ENCODE measurements around the gene SLC26A9. TPM values are rescaled to one million over a fixed set of nuclear protein-coding genes. Genes with fewer than 3 reads are reported as not detected.

SLC26A9 gene
- total RNA-seq, 2 experiments from 2014 or later, result not detected

- no peak for DNase-seq
- Mint-ChIP-seq H3K27me3 (peaks cover 17% of the 10 kb centered on the region), H3K4me1 (no peaks in the 10 kb centered on the region), H3K4me3 (no peak overlapping the region), H3K9me3 (ENCODE audit: low read depth) (no peaks in the 10 kb centered on the region), H3K27ac (no peak overlapping the region), H3K36me3 (ENCODE audit: low read depth) (no peaks in the 10 kb centered on the region)
- ChIA-PET POLR2A (no interaction called here), CTCF (interaction anchor here (1.6 kb wide), 1 partner anchor 43 kb away, joined by 5 read pairs; no protein-coding TSS in a partner anchor)
- intact Hi-C loops (cut with DNase I, micrococcal nuclease), result no loop called here
- ATAC-seq, result no peak
Observed at GRCh38 chr1:205933671-205934618, 9.3 kb downstream of the SLC26A9 start.

- no peaks in the 10 kb centered on the region for H3K9me3 Mint-ChIP-seq (ENCODE audit: low read depth)
- POLR2A ChIA-PET, result no interaction called here
- intact Hi-C loops (cut with DNase I, micrococcal nuclease), result no loop called here
- H3K27ac Mint-ChIP-seq, result no peak overlapping the region
- peaks cover 11% of the 10 kb centered on the region for H3K27me3 Mint-ChIP-seq
- CTCF ChIA-PET, result interaction anchor here (0.8 to 1.0 kb wide), 2 partner anchors 15 to 274 kb away, joined by 3 read pairs; no protein-coding TSS in a partner anchor
- no peaks in the 10 kb centered on the region for H3K36me3 Mint-ChIP-seq (ENCODE audit: low read depth)
- ATAC-seq (no peak), DNase-seq (no peak)
- no peak overlapping the region for H3K4me3 Mint-ChIP-seq
- H3K4me1 Mint-ChIP-seq, result no peaks in the 10 kb centered on the region
Observed at GRCh38 chr1:205932776-205933175, 10.5 kb downstream of the SLC26A9 start.

GRCh38 chr1:205930799-205931281, 12.4 kb downstream of the SLC26A9 start:
- Mint-ChIP-seq H3K4me3 (no peak overlapping the region), H3K9me3 (ENCODE audit: low read depth) (no peaks in the 10 kb centered on the region), H3K4me1 (no peaks in the 10 kb centered on the region), H3K27me3 (peaks cover 1% of the 10 kb centered on the region), H3K27ac (no peak overlapping the region), H3K36me3 (ENCODE audit: low read depth) (no peaks in the 10 kb centered on the region)
- DNase-seq (no peak), ATAC-seq (no peak)
- ChIA-PET CTCF (interaction anchor here (2.9 kb wide), 1 partner anchor 46 kb away, joined by 9 read pairs; no protein-coding TSS in a partner anchor), POLR2A (no interaction called here)
- intact Hi-C loops (cut with DNase I, micrococcal nuclease), result no loop called here

DNA sequence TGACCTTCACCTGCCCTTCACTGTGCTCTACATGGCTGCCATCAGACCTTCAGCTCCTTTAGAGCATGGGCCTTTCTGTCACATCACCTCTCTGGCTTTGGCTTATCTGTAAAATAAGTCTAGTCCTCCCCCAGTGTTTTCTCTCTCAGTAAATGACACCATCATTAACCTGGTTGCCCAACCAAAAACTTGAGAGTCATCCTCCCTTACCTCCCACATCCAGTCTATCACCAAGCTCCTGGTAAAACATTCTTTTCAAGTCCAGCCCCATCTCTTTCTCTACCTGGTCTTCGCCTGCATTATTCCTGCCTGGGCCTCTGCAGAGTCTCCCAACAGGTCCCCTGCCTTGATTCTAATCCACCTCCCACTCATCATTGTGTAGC, 13.1 kb downstream of the SLC26A9 start:
- ChIA-PET CTCF (interaction anchor here (1.5 to 2.9 kb wide), 2 partner anchors 11 to 47 kb away, joined by 3 to 9 read pairs; no protein-coding TSS in a partner anchor), POLR2A (no interaction called here)
- Mint-ChIP-seq H3K36me3 (ENCODE audit: low read depth) (no peaks in the 10 kb centered on the region), H3K27ac (no peak overlapping the region), H3K4me3 (no peak overlapping the region), H3K9me3 (ENCODE audit: low read depth) (no peaks in the 10 kb centered on the region), H3K27me3 (no peaks in the 10 kb centered on the region), H3K4me1 (no peaks in the 10 kb centered on the region)
- DNase-seq, result no peak
- ATAC-seq, result no peak
- intact Hi-C loops (cut with DNase I, micrococcal nuclease), result no loop called here

GRCh38 chr1:205929496-205930194, 13.6 kb downstream of the SLC26A9 start:
- ChIA-PET POLR2A (no interaction called here), CTCF (interaction anchor here (1.5 to 2.9 kb wide), 3 partner anchors 11 to 48 kb away, joined by 3 to 9 read pairs (median 3); no protein-coding TSS in a partner anchor)
- H3K4me3 Mint-ChIP-seq, result no peak overlapping the region
- H3K27ac Mint-ChIP-seq, result no peak overlapping the region
- intact Hi-C loops (cut with DNase I, micrococcal nuclease), result no loop called here
- H3K36me3 Mint-ChIP-seq (ENCODE audit: low read depth), result no peaks in the 10 kb centered on the region
- H3K9me3 Mint-ChIP-seq (ENCODE audit: low read depth), result no peaks in the 10 kb centered on the region
- ATAC-seq, result no peak
- H3K27me3 Mint-ChIP-seq, result no peaks in the 10 kb centered on the region
- H3K4me1 Mint-ChIP-seq, result no peaks in the 10 kb centered on the region
- DNase-seq, result no peak

DNA sequence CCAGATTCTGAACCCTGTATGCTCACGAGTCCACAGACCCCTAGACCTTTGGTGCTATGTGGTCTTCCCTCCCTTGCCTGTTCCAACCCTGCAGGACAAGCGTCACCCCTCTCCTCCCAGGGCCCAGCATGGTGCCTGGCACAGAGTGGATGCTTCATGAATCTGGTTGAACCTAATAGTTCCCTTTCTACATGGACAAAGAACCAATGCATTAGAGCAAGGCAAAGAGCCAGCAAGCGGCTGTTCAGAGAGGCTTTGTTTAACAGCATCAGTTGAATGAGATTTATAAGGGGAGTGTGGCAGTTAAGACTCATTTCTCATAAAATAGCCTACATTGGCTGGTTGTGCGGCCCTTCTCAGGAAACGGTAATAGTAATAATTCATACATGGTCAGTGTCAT, 14.9 kb downstream of the SLC26A9 start:
- H3K9me3 Mint-ChIP-seq (ENCODE audit: low read depth), result no peaks in the 10 kb centered on the region
- CTCF ChIA-PET, result interaction anchor here (0.6 to 2.9 kb wide), 3 partner anchors 14 to 533 kb away, joined by 3 to 9 read pairs (median 3); no protein-coding TSS in a partner anchor
- no peak for DNase-seq
- no peaks in the 10 kb centered on the region for H3K4me1 Mint-ChIP-seq
- ATAC-seq, result no peak
- intact Hi-C loops (cut with DNase I, micrococcal nuclease), result no loop called here
- H3K27me3 Mint-ChIP-seq, result no peaks in the 10 kb centered on the region
- POLR2A ChIA-PET, result no interaction called here
- no peak overlapping the region for H3K4me3 Mint-ChIP-seq
- no peak overlapping the region for H3K27ac Mint-ChIP-seq
- H3K36me3 Mint-ChIP-seq (ENCODE audit: low read depth), result no peaks in the 10 kb centered on the region

- Mint-ChIP-seq H3K27ac (no peak overlapping the region), H3K9me3 (ENCODE audit: low read depth) (no peaks in the 10 kb centered on the region), H3K36me3 (ENCODE audit: low read depth) (no peaks in the 10 kb centered on the region), H3K4me1 (no peaks in the 10 kb centered on the region), H3K4me3 (no peak overlapping the region), H3K27me3 (no peaks in the 10 kb centered on the region)
- ChIA-PET CTCF (no interaction called here), POLR2A (no interaction called here)
- DNase-seq (no peak), ATAC-seq (no peak)
- intact Hi-C loops (cut with DNase I, micrococcal nuclease), result no loop called here
Observed at GRCh38 chr1:205927676-205928075, 15.6 kb downstream of the SLC26A9 start.

- ChIA-PET POLR2A (no interaction called here), CTCF (no interaction called here)
- DNase-seq, result no peak
- intact Hi-C loops (cut with DNase I, micrococcal nuclease), result no loop called here
- Mint-ChIP-seq H3K9me3 (ENCODE audit: low read depth) (no peaks in the 10 kb centered on the region), H3K4me3 (no peak overlapping the region), H3K27ac (no peak overlapping the region), H3K27me3 (no peaks in the 10 kb centered on the region), H3K4me1 (no peaks in the 10 kb centered on the region), H3K36me3 (ENCODE audit: low read depth) (no peaks in the 10 kb centered on the region)
- no peak for ATAC-seq
Observed at GRCh38 chr1:205927247-205927646, 16.0 kb downstream of the SLC26A9 start.

GRCh38 chr1:205926636-205927035, 16.6 kb downstream of the SLC26A9 start:
- H3K27ac Mint-ChIP-seq, result no peak overlapping the region
- H3K27me3 Mint-ChIP-seq, result no peaks in the 10 kb centered on the region
- no peaks in the 10 kb centered on the region for H3K36me3 Mint-ChIP-seq (ENCODE audit: low read depth)
- POLR2A ChIA-PET, result no interaction called here
- no peaks in the 10 kb centered on the region for H3K9me3 Mint-ChIP-seq (ENCODE audit: low read depth)
- DNase-seq (no peak), ATAC-seq (no peak)
- no peak overlapping the region for H3K4me3 Mint-ChIP-seq
- CTCF ChIA-PET, result interaction anchor here (2.6 kb wide), 1 partner anchor 51 kb away, joined by 8 read pairs; no protein-coding TSS in a partner anchor
- H3K4me1 Mint-ChIP-seq, result no peaks in the 10 kb centered on the region
- intact Hi-C loops (cut with DNase I, micrococcal nuclease), result no loop called here

DNA sequence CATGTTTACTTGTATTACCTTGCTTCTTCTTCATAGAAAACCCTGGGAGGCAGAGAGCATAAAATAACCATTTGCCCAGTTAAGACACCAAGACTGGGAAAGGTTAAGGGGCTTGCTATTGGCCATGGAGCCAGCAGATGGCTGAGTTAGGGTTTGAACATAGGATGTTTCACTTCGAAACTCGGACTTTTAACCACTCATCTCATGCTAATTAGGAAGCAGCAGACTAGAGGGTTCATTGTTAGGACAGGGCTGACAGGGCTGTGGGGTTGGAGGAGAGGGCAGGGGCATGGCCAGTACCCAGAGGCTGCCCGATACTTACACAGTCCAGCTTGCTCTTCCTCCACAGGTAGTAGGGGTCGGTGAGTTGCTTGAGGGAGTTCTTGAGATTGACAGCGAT, 17.0 kb downstream of the SLC26A9 start:
- H3K4me1 Mint-ChIP-seq, result no peaks in the 10 kb centered on the region
- H3K9me3 Mint-ChIP-seq (ENCODE audit: low read depth), result no peaks in the 10 kb centered on the region
- CTCF ChIA-PET, result interaction anchor here (0.6 to 2.6 kb wide), 2 partner anchors 10 to 51 kb away, joined by 4 to 8 read pairs; no protein-coding TSS in a partner anchor
- intact Hi-C loops (cut with DNase I, micrococcal nuclease), result no loop called here
- no peak overlapping the region for H3K27ac Mint-ChIP-seq
- H3K36me3 Mint-ChIP-seq (ENCODE audit: low read depth), result no peaks in the 10 kb centered on the region
- POLR2A ChIA-PET, result no interaction called here
- no peak for ATAC-seq
- no peaks in the 10 kb centered on the region for H3K27me3 Mint-ChIP-seq
- H3K4me3 Mint-ChIP-seq, result no peak overlapping the region
- DNase-seq, result no peak

GRCh38 chr1:205925736-205926135, 17.5 kb downstream of the SLC26A9 start:
- intact Hi-C loops (cut with DNase I, micrococcal nuclease), result no loop called here
- CTCF ChIA-PET, result interaction anchor here (0.6 to 2.6 kb wide), 2 partner anchors 9 to 52 kb away, joined by 4 to 8 read pairs; no protein-coding TSS in a partner anchor

More at GRCh38 chr1:205925736-205926135, 17.5 kb downstream of the SLC26A9 start:
- H3K9me3 Mint-ChIP-seq (ENCODE audit: low read depth), result no peaks in the 10 kb centered on the region
- DNase-seq (no peak), ATAC-seq (no peak)
- no peak overlapping the region for H3K27ac Mint-ChIP-seq
- H3K36me3 Mint-ChIP-seq (ENCODE audit: low read depth), result no peaks in the 10 kb centered on the region
- no peak overlapping the region for H3K4me3 Mint-ChIP-seq
- H3K27me3 Mint-ChIP-seq, result no peaks in the 10 kb centered on the region
- H3K4me1 Mint-ChIP-seq, result no peaks in the 10 kb centered on the region
- POLR2A ChIA-PET, result no interaction called here

Measured in activated CD4-positive, alpha-beta T cell treated with anti-CD3 and anti-CD28 coated beads for 36 hours (primary cell).